Left renal cortex interstitium (tissue), 4 donors: ENCODE data around the gene TTC23. TPM values are rescaled to one million over a fixed set of nuclear protein-coding genes. Genes with fewer than 3 reads are reported as not detected.

Source experiments
- DNase-seq, 4 donors: peaks; one replicate each; pipeline ENCODE4 v3.0.0-alpha.2; 2013; ENCODE audit warnings: low read depth in 4 of 4, low spot score in 2 of 4, missing footprints in 1 of 4
- polyA plus RNA-seq, 4 donors: library from polyadenylated mRNA; unstranded; fragments of 120-200 nt; gene quantifications; one replicate each; pipeline ENCODE4 v1.2.1, GENCODE V29; 2013; ENCODE audit not compliant: insufficient read length in 4 of 4

The TTC23 gene
- polyA plus RNA-seq, 4 donors = 24.9 to 33.3 (median 31.2) TPM

DNA sequence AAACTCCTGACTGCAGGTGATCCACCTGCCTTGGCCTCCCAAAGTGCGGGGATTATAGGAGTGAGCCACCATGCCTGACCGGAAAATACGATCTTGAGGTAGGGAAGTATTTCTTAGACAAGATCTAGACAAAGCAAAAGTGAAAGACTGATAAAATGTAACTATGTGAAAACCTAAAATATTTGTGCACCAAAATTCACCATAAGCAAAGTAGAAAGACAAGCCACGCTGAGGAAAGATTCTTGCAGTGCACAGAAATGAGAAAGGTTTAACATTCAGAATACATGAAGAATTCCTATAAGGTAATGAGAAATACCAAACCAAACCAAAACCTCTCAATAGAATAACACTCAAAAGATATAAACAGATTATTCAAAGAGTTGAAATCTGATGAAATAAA is 108.8 kb downstream of the TTC23 start:
- no peak for DNase-seq

GRCh38 chr15:99139276-99139675 is 110.1 kb downstream of the TTC23 start:
- DNase-seq = no peak

GRCh38 chr15:99138491-99138982 is 110.8 kb downstream of the TTC23 start:
- no peak for DNase-seq

GRCh38 chr15:99137877-99138276 is 111.5 kb downstream of the TTC23 start:
- DNase-seq = no peak

DNA sequence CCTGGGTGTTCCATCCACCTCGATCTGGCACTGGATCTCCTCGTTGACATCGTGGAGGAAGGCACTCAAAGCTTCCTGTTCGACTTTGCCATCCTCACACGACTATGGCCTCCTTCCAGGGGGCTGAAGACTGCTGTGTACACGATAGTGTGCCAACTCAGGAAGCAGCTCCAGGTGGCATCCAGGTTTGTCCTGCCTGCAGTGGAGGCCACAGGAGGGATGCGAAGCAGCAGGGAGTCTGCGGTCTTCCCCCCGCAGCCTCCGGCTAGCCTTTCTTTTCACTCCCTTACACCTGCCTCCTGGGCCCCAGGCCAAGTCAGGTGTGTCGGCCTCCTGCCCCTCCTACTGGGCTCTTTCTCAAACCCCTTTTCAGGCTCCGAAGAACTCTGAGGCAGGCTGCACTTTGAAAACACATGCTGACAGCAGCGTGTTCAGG is 112.3 kb downstream of the TTC23 start:
- DNase-seq = no peak

- DNase-seq = no peak
Measured at GRCh38 chr15:99135194-99135593, 114.2 kb downstream of the TTC23 start.

GRCh38 chr15:99134317-99134821 is 115.0 kb downstream of the TTC23 start:
- DNase-seq = no peak

- no peak for DNase-seq
Measured at GRCh38 chr15:99132634-99133287, 116.6 kb downstream of the TTC23 start.

GRCh38 chr15:99132122-99132521 is 117.3 kb downstream of the TTC23 start:
- DNase-seq = no peak

DNA sequence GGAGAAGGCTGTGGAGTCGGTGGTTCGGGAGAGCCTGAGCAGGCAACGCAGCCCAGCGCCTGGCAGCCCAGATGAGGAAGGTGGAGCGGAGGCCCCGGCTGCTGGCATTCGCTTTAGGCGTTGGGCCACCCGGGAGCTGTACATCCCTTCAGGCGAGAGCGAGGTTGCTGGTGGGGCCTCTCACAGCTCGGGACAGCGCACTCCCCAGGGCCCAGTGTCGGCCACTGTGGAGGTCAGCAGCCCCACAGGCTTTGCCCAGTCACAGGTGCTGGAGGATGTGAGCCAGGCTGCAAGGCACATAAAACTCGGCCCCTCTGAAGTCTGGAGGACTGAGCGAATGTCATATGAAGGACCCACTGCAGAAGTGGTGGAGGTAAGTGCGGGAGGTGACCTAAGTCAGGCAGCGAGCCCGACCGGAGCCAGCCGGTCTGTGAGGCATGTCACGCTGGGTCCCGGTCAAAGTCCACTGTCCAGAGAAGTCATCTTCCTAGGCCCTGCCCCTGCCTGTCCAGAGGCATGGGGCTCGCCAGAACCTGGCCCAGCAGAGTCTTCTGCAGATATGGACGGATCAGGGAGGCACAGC is 117.8 kb downstream of the TTC23 start:
- no peak for DNase-seq

DNA sequence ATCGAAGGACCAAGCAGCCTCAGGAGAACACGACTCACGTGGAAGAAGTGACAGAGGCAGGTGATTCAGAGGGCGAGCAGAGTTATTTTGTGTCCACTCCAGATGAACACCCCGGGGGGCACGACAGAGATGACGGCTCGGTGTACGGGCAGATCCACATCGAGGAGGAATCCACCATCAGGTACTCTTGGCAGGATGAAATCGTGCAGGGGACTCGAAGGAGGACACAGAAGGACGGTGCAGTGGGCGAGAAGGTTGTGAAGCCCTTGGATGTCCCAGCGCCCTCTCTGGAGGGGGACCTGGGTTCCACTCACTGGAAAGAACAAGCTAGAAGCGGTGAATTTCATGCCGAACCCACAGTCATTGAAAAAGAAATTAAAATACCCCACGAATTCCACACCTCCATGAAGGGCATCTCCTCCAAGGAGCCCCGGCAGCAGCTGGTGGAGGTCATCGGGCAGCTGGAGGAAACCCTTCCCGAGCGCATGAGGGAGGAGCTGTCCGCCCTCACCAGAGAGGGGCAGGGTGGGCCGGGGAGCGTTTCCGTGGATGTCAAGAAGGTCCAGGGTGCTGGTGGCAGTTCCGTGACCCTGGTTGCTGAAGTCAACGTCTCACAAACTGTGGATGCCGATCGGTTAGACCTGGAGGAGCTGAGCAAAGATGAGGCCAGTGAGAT is 118.5 kb downstream of the TTC23 start:
- DNase-seq = no peak

- DNase-seq = no peak
Measured at GRCh38 chr15:99130314-99130713, 119.1 kb downstream of the TTC23 start.

- no peak for DNase-seq
Measured at GRCh38 chr15:99129644-99130043, 119.7 kb downstream of the TTC23 start.

GRCh38 chr15:99128411-99128810 is 121.0 kb downstream of the TTC23 start:
- no peak for DNase-seq

- DNase-seq = no peak
Measured at GRCh38 chr15:99127773-99128172, 121.6 kb downstream of the TTC23 start.

- no peak for DNase-seq
Measured at GRCh38 chr15:99126930-99127329, 122.5 kb downstream of the TTC23 start.

- no peak for DNase-seq
Measured at GRCh38 chr15:99126131-99126588, 123.2 kb downstream of the TTC23 start.

GRCh38 chr15:99125061-99125891 is 124.1 kb downstream of the TTC23 start:
- DNase-seq = no peak

GRCh38 chr15:99124641-99125040 is 124.7 kb downstream of the TTC23 start:
- DNase-seq = no peak

GRCh38 chr15:99123713-99124451 is 125.5 kb downstream of the TTC23 start:
- DNase-seq = peak in 3 of 4 donors; percentile 31 to 59 (median 40)
